NCI-H748 treated with DMSO at 0.1 percent for 48 hours (cell line): ENCODE data around the gene NOXO1.

ENCODE experiments used
- DNase-seq: peaks from one replicate; lab custom pipeline; 2025; lab: John Stamatoyannopoulos, UW

NOXO1 gene

DNA sequence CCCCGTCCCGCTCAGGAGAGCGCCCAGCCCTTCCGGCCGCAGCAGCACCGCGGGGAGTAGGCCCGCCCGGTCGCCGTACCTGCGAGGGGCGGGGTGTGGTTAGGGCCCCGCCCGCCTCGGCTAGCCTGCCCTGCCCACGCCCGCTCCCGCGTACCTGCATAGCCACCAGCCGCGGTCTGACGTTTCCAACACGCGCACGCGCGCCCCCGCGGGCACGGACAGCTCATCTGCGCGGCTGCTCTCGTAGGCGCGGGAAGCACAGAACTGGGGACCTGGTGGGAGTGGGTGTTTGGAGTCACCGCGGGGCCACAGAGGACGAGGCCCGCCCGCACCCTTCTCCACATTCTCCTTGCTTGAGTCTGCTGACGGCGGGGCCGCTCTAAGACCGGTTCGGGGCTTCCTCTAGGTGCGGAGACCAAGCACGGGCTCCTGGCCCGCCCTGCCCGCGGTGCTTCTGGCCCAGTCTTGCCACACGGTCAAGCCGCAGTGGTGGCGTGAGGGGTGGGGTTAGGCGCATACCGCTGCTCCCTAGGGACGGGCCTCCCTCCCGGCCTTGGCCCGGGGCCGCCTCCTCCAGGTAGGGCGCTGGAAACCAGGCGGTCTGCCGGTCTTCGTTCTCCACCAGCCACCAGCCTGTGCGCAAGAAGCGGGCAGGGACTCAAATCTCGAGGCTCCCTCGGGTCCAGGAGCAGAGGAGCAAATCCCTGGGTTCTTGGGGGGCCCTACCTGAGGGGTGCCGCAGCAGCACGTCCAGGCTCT, 1.8 kb downstream of the NOXO1 start:
- peak; percentile 34 for DNase-seq

DNA sequence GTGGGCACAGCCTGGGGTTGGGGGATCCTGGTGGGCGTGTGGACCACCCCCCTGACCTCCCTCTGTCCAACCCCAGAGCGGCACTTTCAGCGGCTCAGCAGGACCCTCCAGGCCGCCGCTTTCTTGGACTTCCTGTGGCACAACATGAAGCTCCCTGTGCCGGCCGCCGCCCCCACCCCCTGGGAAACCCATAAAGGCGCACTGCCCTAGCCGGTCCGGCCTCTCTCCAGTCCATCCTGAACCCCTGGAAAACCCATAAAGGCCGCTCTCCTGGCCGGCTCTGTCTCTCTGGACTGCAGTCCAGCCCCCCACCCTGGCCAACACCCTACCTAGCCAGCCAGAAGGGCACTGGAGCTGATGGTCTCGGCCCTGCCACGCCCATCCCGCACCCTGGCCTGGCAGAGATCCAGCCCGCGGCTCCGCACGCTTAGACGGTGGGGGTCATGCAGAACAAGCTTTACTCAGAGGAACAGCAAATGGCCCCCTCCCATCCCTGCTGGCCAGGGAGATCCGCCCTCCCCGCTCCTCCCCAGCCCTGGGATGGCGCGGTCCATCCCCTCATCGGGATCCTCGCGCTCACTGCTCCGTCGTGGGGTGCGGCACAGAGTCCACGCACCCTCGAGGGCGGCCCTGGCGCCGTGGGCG, 2.7 kb downstream of the NOXO1 start:
- no peak for DNase-seq

DNA sequence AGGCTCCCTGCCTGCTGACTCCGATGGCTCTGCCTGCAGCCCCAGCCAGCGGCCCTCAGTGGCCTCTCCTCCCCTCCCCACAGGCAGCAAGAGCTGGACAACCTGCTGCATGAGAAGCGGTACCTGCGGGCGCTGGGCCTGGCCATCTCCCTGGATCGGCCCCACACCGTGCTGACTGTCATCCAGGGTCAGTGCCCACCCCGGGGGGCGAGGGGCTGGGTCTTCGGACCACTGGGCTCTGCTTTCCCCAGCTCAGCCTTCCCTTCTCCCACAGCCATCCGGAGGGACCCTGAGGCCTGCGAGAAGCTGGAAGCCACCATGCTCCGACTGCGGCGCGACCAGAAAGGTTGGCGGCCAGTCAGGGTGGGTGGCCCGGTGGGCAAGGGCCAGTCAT, 3.4 kb downstream of the NOXO1 start:
- DNase-seq: no peak

DNA sequence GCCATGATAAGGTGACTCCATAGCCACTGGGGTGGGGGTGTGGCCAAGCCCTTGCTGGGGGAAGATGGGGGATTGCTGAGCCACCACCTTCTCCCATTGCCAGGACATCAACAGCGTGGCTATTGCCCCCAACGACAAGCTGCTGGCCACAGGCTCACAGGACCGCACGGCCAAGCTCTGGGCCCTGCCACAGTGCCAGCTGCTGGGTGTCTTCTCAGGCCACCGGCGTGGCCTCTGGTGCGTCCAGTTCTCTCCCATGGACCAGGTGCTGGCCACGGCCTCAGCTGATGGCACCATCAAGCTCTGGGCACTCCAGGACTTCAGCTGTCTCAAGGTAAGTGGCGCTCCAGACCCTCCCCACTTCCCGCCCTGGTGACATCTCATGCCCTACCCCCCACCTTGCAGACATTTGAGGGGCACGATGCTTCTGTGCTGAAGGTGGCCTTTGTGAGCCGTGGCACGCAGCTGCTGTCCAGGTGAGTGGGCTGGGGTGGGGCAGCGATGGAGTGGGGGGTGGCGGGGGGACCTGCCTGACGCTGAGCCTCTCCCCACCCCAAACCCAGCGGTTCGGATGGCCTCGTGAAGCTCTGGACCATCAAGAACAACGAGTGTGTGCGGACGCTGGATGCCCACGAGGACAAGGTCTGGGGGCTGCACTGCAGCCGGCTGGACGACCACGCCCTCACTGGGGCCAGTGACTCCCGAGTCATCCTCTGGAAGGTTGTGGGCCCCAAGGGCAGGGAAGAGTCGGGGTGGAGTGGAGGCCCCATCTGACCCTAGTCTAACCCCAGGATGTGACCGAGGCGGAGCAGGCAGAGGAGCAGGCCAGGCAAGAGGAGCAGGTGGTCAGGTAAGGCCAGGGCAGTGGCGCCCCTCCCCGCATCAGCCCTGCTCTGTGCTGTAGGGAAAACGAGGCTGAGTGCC, 4.1 kb downstream of the NOXO1 start:
- DNase-seq: no peak

DNA sequence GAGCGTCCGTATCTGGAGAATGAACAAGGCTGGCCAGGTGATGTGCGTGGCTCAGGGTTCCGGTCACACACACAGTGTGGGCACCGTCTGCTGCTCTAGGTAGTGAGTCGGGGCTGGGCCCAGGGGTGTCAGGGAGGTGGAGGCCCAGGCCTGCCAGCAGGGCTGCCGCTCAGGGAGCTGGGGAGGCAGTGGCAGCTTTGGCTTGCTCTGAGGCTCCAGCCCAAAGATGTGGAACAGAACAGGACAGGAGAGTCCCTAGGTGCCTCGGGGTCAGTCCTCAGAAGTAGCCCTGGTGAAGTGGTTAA, 5.1 kb downstream of the NOXO1 start:
- DNase-seq: no peak

DNA sequence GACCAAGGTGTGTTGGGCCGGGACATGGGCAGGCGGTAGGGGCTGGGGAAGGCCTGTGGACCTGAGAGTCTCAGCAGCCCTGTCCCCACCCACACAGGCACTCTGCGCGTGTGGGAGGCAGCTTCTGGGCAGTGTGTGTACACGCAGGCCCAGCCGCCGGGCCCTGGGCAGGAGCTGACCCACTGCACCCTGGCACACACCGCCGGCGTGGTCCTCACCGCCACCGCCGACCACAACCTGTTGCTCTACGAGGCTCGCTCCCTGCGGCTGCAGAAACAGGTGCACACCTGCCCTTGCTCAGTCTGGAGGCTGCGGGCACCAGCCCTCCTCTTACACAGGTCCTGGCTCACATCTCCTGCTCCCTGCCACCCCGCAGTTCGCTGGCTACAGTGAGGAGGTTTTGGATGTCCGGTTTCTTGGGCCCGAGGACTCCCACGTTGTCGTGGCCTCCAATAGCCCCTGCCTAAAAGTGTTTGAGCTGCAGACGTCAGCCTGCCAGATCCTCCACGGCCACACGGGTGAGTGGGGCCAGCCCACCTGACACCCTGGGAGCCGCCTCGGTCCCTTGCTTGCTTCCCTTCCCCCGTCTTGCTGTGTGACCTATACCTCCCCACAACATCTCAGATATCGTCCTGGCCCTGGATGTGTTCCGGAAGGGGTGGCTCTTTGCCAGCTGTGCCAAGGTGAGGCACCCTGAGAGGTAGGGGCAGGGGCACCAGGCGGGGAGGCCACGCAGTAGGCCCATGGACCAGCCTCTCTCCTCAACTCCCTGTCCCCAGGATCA, 5.6 kb downstream of the NOXO1 start:
- no peak for DNase-seq

DNA sequence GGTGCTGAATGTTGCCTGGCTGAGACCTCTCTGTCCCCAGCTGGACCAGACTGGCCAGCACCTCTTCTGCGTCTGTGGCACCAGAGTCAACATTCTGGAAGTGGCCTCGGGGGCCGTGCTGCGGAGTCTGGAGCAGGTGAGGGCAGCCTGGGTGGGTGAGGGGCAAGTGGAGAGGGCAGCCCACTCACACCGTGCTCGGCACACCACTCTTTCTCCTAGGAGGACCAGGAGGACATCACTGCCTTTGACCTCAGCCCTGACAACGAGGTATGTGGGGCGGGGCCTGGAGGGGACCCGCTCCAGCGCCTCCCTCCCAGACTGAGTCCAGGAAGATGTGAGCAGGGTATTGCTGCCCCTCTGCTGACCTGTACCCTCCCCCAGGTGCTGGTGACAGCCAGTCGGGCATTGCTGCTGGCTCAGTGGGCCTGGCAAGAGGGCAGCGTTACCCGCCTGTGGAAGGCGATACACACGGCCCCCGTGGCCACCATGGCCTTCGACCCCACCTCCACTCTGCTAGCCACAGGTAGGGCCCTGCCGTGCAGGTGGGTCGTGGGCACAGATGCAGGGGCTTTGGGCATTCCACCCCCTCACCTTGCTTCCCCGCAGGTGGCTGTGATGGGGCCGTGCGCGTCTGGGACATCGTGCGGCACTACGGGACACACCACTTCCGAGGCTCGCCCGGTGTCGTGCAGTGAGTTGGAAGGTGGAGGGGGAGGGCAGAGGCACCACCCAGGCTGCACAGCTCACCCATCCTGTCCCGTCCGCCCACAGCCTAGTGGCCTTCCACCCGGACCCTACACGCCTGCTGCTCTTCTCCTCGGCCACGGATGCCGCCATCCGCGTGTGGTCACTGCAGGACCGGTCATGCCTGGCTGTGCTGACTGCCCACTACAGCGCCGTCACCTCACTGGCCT, 6.9 kb downstream of the NOXO1 start:
- no peak for DNase-seq

DNA sequence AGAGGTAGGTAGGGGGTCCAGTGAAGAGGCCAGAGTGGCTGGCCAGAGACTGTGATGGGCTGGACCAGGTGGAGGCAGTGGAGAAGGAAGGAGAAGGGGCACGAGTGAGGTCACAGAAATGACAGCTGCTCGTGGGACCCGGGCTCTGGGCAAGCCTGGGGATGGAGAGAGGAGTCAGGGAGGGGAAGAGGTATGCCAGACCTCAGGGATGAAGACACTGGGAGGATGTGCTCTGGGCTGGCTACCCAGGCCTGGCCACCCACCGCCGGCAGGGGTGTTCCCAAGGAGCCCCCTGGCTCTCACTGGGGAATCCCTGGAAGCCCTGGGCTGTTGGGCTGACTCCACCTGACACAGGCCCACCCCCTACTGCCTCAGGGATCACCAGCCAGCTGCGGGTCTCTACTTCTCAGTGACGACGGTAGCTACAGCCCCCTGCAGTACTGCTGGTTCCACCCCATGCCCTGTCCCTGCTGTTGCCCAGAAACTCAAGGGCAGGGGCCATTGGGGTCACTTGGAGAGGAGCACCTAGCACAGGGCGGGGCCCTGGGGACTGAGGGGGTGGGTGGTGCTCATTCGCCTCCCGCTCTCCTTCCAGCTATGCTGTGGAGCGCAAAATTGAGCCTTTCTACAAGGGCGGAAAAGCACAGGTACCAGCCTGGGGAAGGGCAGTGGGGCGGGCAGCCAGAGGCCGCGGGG, 7.7 kb downstream of the NOXO1 start:
- no peak for DNase-seq

DNA sequence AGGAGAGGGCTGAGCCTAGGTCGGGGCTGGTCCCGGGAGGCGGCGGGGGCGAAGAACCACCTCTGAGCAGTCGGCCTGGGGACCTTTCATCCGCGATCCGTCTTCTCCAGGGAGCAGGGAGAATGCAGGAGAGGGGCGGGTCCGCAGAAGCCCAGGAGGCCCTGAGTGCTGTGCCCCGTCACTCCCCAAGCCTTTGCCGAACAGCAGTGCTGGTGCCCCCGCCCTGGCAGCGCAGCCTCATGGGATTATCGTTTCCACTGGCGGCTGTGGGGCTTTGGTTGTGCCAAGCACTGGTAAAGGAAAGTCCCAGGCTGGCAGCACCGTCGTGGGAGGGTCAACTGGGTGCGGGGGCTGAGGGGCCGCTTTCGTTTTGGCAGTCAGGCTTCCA, 8.8 kb downstream of the NOXO1 start:
- DNase-seq: no peak

DNA sequence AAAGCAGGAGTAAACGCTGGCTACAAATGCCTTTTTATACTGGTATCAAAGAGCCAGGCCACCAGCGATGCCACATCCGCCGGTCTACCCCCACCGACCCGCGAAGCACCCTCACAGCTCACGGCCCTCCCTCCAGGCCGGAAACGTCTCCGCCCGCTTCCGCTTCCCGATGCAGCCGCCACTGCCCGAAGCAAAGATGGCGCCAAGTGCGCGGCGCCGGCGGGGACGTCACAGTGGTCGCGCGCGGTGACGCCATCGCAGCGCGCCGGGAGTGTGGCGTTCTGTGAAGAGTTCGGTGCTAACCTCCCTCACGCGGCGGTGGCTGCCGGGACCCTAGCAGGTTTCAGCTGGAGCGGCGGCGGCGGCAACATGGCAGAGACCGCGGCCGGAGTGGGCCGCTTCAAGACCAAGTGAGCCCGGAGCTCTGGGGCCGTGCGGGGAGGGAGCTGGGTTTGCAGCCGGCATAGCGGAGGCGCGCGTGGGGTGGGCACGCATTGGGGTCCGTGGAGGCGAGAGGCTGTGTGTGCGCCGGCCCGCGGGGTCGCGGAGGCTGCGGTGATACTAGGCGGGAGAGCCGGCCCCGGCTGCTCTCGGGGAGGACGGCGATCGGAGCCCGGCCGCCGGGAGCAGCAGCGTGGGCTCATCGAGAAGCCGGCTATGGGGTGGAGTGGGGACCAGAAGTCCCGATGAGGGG, 9.3 kb downstream of the NOXO1 start, which contains the start of gene TBL3:
TSS of gene TBL3 (plus strand) at position 258 of the 694 bp plus-strand sequence. CDS start at position 370, 112 bp downstream.
- peak; percentile 70 for DNase-seq

DNA sequence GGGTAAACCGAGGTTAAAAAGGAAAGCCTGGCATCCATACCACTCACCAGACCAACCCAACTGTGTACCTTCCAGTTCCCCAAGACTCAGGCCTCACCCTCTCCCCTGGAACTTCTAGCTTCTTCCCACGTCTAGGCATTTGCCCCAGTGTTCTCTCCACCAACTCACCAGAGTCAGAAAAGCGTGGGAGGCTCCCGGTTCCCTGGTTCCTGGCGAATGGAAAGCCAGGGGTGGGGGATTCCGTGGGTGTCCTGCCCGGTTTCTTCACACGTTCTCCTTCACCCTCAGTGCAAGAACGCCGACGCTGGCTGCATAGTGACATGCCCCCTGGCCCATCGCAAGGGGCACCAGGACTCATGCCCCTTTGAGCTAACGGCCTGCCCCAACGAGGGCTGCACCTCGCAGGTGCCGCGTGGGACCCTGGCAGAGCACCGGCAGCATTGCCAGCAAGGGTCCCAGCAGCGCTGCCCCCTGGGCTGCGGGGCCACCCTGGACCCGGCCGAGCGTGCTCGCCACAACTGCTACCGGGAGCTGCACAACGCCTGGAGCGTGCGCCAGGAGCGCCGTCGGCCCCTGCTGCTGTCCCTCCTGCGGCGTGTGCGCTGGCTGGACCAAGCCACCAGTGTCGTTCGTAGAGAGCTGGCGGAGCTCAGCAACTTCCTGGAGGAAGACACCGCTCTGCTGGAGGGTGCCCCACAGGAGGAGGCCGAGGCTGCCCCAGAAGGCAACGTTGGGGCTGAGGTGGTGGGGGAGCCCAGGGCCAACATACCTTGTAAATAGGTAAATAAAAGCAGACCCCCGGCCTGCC, 12.9 kb downstream of the NOXO1 start:
- no peak for DNase-seq

DNA sequence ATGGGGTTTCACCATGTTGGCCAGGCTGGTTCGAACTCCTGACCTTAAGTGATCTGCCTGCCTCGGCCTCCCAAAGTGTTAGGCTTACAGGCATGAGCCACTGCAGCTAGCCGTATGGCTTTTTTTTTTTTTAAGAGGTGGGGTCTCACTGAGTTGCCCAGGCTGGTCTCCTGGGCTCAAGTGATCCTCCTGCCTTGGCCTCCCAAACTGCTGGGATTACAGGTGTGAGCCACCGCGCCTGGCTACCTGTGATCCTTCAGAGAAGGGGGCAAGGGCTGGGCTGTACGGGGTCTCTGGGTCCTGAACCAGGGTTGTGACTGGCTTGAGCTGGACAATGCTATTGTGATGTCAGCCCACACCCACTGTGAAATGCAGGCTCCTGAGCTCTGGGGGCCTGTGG, 14.8 kb downstream of the NOXO1 start, which contains the start of gene RNF151:
TSS of gene RNF151 (plus strand) at position 397 of the 400 bp plus-strand sequence. CDS start 26 bp downstream, outside the sequence.
- no peak for DNase-seq

DNA sequence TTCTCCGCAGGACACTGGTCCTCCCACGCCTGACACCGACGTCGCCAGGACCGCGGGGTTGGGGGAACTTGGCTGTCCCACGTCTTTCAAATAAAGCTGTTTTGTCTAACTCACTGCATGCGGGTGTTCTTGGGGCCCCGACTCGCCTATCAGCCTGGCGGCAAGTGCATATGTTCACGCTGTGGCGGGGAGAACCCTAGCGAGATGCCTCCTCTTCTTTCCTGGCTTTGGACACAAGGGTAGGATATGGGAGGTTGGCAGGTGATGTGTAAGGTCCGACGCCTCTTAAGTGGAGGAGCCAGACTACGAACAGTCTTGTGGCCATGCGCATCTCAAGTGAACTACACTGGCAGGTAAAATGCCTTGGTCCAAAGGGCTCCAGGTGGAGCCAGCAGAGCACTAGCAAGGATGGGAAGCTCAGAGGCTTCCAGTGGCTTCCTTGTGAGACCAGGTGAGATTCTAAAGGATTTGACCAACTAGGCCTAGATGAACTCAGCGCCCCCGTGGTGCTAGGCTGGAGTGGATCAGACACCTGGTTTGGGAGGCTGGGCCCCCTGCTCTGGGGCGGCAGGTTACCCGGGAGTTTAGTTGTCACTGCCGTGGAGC, 15.8 kb downstream of the NOXO1 start:
- no peak for DNase-seq

DNA sequence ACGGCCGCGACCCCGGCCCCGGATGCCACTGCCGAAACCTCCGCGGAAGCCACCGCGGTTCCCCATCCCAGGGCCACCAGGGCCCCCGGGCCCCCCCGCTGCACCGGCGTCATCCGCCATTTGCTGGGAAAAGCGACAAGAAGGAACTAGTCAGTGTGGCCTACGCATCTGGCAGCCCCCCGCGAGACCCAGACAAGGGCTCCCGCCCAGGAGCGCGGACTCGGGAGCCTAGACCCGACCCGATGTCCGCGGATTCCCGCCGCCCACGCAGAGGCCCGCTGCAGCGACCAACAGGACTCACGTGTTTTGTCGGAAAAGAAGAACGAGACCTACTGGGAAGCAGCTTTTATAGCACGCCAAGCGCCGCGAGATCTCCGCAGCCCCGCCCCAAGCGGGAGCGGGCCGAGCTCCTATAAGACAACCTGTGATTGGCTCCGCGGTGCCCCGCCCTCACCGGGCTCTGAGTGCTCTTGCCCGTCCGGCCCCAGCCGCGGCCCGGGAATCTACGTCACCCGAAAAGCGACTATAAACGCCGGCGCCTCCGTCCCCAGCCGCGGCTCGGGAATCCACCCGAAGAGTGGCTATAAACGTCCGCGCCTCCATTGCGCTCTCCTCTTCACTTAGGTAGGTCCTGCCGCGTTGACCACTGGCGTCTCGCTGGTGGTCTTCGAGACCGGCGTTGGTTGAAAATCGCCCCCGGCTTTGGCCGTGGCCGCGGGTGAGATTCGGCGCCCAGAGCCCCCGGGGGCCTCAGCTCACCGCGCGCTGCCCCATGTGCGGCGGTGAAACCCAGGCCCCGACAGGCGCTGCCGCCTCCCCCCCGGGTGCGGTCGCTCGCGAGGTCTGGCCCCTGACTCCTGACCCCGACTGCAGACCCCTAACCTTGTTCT, 16.5 kb downstream of the NOXO1 start, which contains the start of gene RPS2:
TSS of gene RPS2 (minus strand) at position 321 of the 890 bp plus-strand sequence. CDS start at position 120, 201 bp downstream.
- DNase-seq: peak; percentile 84

DNA sequence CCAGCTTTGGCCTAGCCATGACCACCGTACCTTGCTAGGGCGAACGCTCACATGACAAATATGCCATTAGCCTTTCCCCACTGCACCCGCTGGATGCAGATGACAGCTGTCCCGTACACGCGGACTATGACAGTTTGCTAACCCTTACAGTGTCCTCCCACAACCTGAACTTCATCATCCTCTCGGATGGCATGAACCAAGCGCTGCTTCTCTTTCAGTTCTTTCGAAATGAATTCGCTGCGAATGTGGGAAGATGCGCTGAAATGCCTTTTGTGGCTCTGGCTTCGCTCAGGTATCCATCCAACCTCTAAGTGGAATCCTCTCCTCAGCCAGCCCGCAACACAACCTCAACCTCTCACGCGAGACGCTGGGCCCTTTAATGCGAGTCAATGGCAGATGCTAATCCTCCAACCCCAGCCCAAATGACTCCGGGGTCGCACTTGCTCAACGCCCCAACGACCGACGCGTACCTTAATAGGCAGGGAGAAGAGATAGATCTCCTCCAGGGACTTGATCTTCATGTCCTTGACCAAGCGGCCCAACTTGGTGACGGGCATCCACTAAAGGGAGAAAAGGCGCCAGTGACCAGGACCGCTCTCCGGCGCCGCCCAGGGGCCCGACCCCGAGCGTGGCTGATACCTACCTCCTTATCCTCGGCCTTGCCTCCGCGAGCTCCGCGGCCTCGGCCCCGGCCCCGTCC, 17.3 kb downstream of the NOXO1 start:
- DNase-seq: no peak
